Neural cell (in vitro differentiated cells): ENCODE data around the gene PPP3CB. TPM values are rescaled to one million over a fixed set of nuclear protein-coding genes. Genes with fewer than 3 reads are reported as not detected.
"Not testable (repeated sequence)": the region's sequence is repeated elsewhere in the genome, so short reads cannot be mapped to it uniquely, and the experiment has no call there.

Source experiments
- H2AFZ ChIP-seq: fragments of 200-600, 300-800 bp; sonication (generic), shearing (Covaris generic); 2 replicates; pipeline ENCODE4 v1.6.0; 2014; ENCODE audit warnings: low read depth, mild to moderate bottlenecking, antibody characterized with exemption, low read length, moderate library complexity
- H3F3A ChIP-seq: fragments of 200-600 bp; shearing (Covaris generic); 2 replicates; pipeline ENCODE4 v1.6.1; 2016; ENCODE audit warnings: mild to moderate bottlenecking, moderate library complexity, mixed read lengths, antibody characterized with exemption, low read length; ENCODE audit not compliant: insufficient read depth, poor library complexity, severe bottlenecking
- H3K27ac ChIP-seq: fragments of 200-600, 300-800 bp; sonication (generic), shearing (Covaris generic); 2 replicates; pipeline ENCODE4 v1.5.1; 2014; ENCODE audit warnings: mild to moderate bottlenecking, low read length, moderate library complexity
- H3K27me3 ChIP-seq: fragments of 300-800, 200-600 bp; sonication (generic), shearing (Covaris generic); 2 replicates; pipeline ENCODE4 v1.6.0; 2014; ENCODE audit warnings: mild to moderate bottlenecking, low read depth, low read length, moderate library complexity; ENCODE audit not compliant: insufficient read depth
- H3K36me3 ChIP-seq: fragments of 300-800, 200-600 bp; sonication (generic), shearing (Covaris generic); 2 replicates; pipeline ENCODE4 v1.5.1; 2014; ENCODE audit warnings: mild to moderate bottlenecking, antibody characterized with exemption, low read length, moderate library complexity; ENCODE audit not compliant: insufficient read depth
- H3K4me2 ChIP-seq: fragments of 300-800, 200-600 bp; sonication (generic), shearing (Covaris generic); 2 replicates; pipeline ENCODE4 v1.6.0; 2014; ENCODE audit warnings: mild to moderate bottlenecking, low read length
- H3K4me3 ChIP-seq: fragments of 300-800, 200-600 bp; sonication (generic), shearing (Covaris generic); 2 replicates; pipeline ENCODE4 v1.5.1; 2014; ENCODE audit warnings: mild to moderate bottlenecking, low read length, moderate library complexity
- H3K79me2 ChIP-seq: fragments of 200-600 bp; shearing (Covaris generic); replicated peaks from 2 replicates; pipeline ENCODE4 v1.6.0; 2014; ENCODE audit warnings: mild to moderate bottlenecking, low read length, moderate library complexity; ENCODE audit not compliant: insufficient read depth
- H3K9ac ChIP-seq: fragments of 300-800, 200-600 bp; sonication (generic), shearing (Covaris generic); 2 replicates; pipeline ENCODE4 v1.6.1; 2016; ENCODE audit warnings: mild to moderate bottlenecking, low read length, mixed read lengths
- H3K9me2 ChIP-seq: fragments of 200-600 bp; shearing (Covaris generic); 2 replicates; pipeline ENCODE4 v1.6.1; 2016; ENCODE audit warnings: mild to moderate bottlenecking, low read length, mixed read lengths; ENCODE audit not compliant: insufficient read depth
- H3K9me3 ChIP-seq: fragments of 200-600, 300-800 bp; sonication (generic), shearing (Covaris generic); 2 replicates; pipeline ENCODE4 v1.6.1; 2016; ENCODE audit warnings: mild to moderate bottlenecking, mixed run types, low read length, moderate library complexity, mixed read lengths
- H4K20me1 ChIP-seq: fragments of 200-600 bp; shearing (Covaris generic); 2 replicates; pipeline ENCODE4 v1.6.1; 2016; ENCODE audit warnings: mild to moderate bottlenecking, mixed run types; ENCODE audit not compliant: insufficient read depth
- EP300 ChIP-seq: fragments of 450-650 bp; conservative IDR thresholded peaks from 2 replicates; pipeline ENCODE4 v1.6.1; 2014; ENCODE audit warnings: antibody characterized with exemption, mild to moderate bottlenecking, moderate library complexity; ENCODE audit not compliant: poor library complexity, severe bottlenecking
- EZH2 ChIP-seq: fragments of 200-600, 300-800 bp; shearing (Covaris generic), sonication (generic); IDR thresholded peaks from 2 replicates; pipeline ENCODE4 v1.6.1; 2014; ENCODE audit warnings: antibody characterized with exemption, low read length, borderline replicate concordance, mild to moderate bottlenecking; ENCODE audit not compliant: insufficient read depth, poor library complexity, severe bottlenecking
- MXI1 ChIP-seq: fragments of 450-650 bp; conservative IDR thresholded peaks from 2 replicates; pipeline ENCODE4 v1.6.1; 2014; ENCODE audit warnings: antibody characterized with exemption, mild to moderate bottlenecking; ENCODE audit not compliant: poor library complexity, severe bottlenecking
- POLR2AphosphoS5 ChIP-seq: IDR thresholded peaks from 2 replicates; pipeline ENCODE4 v1.6.1; 2012
- RAD21 ChIP-seq: fragments of 450-650 bp; conservative IDR thresholded peaks from 2 replicates; pipeline ENCODE4 v1.6.1; 2014; ENCODE audit warnings: antibody characterized with exemption, mild to moderate bottlenecking, moderate library complexity
- SMC3 ChIP-seq: fragments of 450-650 bp; conservative IDR thresholded peaks from 2 replicates; pipeline ENCODE4 v1.6.1; 2014; ENCODE audit warnings: antibody characterized with exemption, mild to moderate bottlenecking, moderate library complexity; ENCODE audit not compliant: poor library complexity
- TAF1 ChIP-seq: IDR thresholded peaks from 2 replicates; pipeline ENCODE4 v1.6.1; 2012; ENCODE audit warnings: low read depth
- polyA plus RNA-seq: library from polyadenylated mRNA; depleted of rRNA; stranded (reverse); fragments of >200 nt; gene quantifications from 2 replicates; pipeline ENCODE4 v1.2.3, GENCODE V29; 2014
- TF ChIP-seq, protein P1 (sequence below): fragments of 450-650 bp; IDR thresholded peaks from 2 replicates; pipeline ENCODE4 v1.5.1; 2014; ENCODE audit warnings: antibody characterized with exemption, mild to moderate bottlenecking, moderate library complexity; ENCODE audit not compliant: poor library complexity, severe bottlenecking
- TF ChIP-seq, protein P2 (sequence below): IDR thresholded peaks from 2 replicates; pipeline ENCODE4 v1.6.1; 2012; ENCODE audit warnings: borderline replicate concordance

PPP3CB gene
- polyA plus RNA-seq, 1 donor from 2014 or later: 101 TPM

DNA sequence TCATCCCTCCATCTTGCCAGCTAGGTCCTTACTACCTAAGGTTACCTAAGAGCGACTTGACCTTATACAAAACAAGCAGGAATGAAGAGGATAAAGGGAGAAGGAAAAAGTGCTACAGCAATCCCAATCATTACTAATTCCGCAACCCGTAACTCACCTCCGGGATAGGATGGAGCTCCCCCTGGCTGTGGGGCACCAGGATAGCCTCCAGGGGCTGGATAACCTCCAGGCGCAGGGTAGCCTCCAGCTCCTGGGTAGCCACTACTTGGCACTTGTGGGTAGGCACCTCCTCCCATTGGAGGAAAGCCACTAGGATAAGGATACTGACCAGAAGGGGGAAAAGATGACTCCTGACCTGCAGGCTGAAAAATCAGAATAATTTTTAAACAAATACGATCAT is 97.8 kb downstream of the PPP3CB start:
- Histone ChIP-seq H2AFZ (no peak overlapping the region), H3F3A (no peaks in the 10 kb centered on the region), H3K9me3 (no peaks in the 10 kb centered on the region), H3K4me3 (no peak overlapping the region), H3K27ac (no peak overlapping the region), H3K27me3 (no peaks in the 10 kb centered on the region), H3K79me2 (no peaks in the 10 kb centered on the region), H3K9ac (no peak overlapping the region), H3K4me2 (no peak overlapping the region), H3K9me2 (no peaks in the 10 kb centered on the region), H3K36me3 (no peaks in the 10 kb centered on the region), H4K20me1 (no peaks in the 10 kb centered on the region)
- TF ChIP-seq SMC3 (no peak), EP300 (no peak), MXI1 (no peak), RAD21 (no peak), EZH2 (no peak), TAF1 (no peak), POLR2AphosphoS5 (no peak)
- TF ChIP-seq, protein P1, sequence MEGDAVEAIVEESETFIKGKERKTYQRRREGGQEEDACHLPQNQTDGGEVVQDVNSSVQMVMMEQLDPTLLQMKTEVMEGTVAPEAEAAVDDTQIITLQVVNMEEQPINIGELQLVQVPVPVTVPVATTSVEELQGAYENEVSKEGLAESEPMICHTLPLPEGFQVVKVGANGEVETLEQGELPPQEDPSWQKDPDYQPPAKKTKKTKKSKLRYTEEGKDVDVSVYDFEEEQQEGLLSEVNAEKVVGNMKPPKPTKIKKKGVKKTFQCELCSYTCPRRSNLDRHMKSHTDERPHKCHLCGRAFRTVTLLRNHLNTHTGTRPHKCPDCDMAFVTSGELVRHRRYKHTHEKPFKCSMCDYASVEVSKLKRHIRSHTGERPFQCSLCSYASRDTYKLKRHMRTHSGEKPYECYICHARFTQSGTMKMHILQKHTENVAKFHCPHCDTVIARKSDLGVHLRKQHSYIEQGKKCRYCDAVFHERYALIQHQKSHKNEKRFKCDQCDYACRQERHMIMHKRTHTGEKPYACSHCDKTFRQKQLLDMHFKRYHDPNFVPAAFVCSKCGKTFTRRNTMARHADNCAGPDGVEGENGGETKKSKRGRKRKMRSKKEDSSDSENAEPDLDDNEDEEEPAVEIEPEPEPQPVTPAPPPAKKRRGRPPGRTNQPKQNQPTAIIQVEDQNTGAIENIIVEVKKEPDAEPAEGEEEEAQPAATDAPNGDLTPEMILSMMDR: no peak
- TF ChIP-seq, protein P2, sequence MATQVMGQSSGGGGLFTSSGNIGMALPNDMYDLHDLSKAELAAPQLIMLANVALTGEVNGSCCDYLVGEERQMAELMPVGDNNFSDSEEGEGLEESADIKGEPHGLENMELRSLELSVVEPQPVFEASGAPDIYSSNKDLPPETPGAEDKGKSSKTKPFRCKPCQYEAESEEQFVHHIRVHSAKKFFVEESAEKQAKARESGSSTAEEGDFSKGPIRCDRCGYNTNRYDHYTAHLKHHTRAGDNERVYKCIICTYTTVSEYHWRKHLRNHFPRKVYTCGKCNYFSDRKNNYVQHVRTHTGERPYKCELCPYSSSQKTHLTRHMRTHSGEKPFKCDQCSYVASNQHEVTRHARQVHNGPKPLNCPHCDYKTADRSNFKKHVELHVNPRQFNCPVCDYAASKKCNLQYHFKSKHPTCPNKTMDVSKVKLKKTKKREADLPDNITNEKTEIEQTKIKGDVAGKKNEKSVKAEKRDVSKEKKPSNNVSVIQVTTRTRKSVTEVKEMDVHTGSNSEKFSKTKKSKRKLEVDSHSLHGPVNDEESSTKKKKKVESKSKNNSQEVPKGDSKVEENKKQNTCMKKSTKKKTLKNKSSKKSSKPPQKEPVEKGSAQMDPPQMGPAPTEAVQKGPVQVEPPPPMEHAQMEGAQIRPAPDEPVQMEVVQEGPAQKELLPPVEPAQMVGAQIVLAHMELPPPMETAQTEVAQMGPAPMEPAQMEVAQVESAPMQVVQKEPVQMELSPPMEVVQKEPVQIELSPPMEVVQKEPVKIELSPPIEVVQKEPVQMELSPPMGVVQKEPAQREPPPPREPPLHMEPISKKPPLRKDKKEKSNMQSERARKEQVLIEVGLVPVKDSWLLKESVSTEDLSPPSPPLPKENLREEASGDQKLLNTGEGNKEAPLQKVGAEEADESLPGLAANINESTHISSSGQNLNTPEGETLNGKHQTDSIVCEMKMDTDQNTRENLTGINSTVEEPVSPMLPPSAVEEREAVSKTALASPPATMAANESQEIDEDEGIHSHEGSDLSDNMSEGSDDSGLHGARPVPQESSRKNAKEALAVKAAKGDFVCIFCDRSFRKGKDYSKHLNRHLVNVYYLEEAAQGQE: no peak

DNA sequence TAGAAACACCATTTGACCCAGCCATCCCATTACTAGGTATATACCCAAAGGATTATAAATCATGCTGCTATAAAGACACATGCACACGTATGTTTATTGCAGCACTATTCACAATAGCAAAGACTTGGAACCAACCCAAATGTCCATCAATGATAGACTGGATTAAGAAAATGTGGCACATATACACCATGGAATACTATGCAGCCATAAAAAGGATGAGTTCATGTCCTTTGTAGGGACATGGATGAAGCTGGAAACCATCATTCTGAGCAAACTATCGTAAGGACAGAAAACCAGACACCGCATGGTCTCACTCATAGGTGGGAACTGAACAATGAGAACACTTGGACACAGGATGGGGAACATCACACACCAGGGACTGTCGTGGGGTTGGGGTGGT is 101.5 kb downstream of the PPP3CB start:
- H2AFZ ChIP-seq, H3K4me2 ChIP-seq, H3K27ac ChIP-seq, H3K9ac ChIP-seq, H3K27me3 ChIP-seq, H3K9me2 ChIP-seq, H3K4me3 ChIP-seq, H4K20me1 ChIP-seq, H3K9me3 ChIP-seq, H3F3A ChIP-seq, H3K36me3 ChIP-seq, H3K79me2 ChIP-seq: not testable (repeated sequence)

DNA sequence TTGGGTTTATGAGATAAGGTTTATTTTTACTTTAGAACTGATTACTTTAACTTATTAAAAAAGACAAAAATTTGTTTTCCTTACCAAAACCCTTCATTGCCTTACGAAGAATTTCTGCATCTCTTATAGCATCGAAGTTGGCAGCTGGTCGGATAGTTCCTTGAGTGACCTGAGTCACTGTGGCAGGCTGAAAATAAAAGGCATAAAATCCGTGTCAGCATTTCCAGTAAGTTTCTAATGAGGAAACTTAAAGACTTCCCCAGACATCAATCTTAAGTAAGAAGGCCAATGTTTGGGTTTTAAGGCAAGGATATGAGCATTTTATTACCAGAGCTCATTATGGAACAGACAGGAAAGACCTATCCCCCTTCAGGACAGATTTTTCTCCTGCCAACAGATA is 107.6 kb downstream of the PPP3CB start:
- Histone ChIP-seq H3K4me3 (no peak overlapping the region), H3K79me2 (no peaks in the 10 kb centered on the region), H3K9me2 (no peaks in the 10 kb centered on the region), H3K4me2 (no peak overlapping the region), H3K27ac (no peak overlapping the region), H3K27me3 (no peaks in the 10 kb centered on the region), H3K9ac (no peak overlapping the region), H3K9me3 (no peaks in the 10 kb centered on the region), H3K36me3 (no peaks in the 10 kb centered on the region), H3F3A (no peaks in the 10 kb centered on the region), H2AFZ (no peak overlapping the region), H4K20me1 (no peaks in the 10 kb centered on the region)
- no peak for TF ChIP-seq RAD21
- no peak for TF ChIP-seq POLR2AphosphoS5
- TF ChIP-seq SMC3: no peak
- no peak for TF ChIP-seq EZH2
- TF ChIP-seq, protein P2: no peak
- no peak for TF ChIP-seq TAF1
- TF ChIP-seq, protein P1: no peak
- TF ChIP-seq MXI1: no peak
- TF ChIP-seq EP300: no peak
